Kidney epithelial cell (primary cell): ENCODE measurements around the gene UBXN10. TPM values are rescaled to one million over a fixed set of nuclear protein-coding genes. Genes with fewer than 3 reads are reported as not detected.

Source experiments
- DNase-seq: peaks from one replicate; pipeline ENCODE4 v3.0.0-alpha.2; 2010; ENCODE audit warnings: low read depth
- H3K27me3 ChIP-seq: 2 replicates; pipeline ENCODE4 v1.6.0; 2011; ENCODE audit warnings: low read length; ENCODE audit not compliant: control insufficient read depth, insufficient read depth
- H3K36me3 ChIP-seq: 2 replicates; pipeline ENCODE4 v1.5.1; 2011; ENCODE audit warnings: low read length; ENCODE audit not compliant: control insufficient read depth, insufficient read depth
- H3K4me3 ChIP-seq: 2 replicates; pipeline ENCODE4 v1.5.1; 2011; ENCODE audit warnings: low read depth, mild to moderate bottlenecking, control low read depth, low read length
- total RNA-seq: library from RNA; depleted of rRNA; stranded (reverse); fragments of >200 nt; gene quantifications from 2 replicates; pipeline ENCODE4 v1.2.3, GENCODE V29; 2015
- TF ChIP-seq, protein P1 (sequence below): IDR thresholded peaks from 2 replicates; pipeline ENCODE4 v1.5.1; 2011; ENCODE audit warnings: mild to moderate bottlenecking, moderate library complexity, low read length, control low read depth, inconsistent platforms; ENCODE audit not compliant: insufficient read depth, poor library complexity, severe bottlenecking

UBXN10 gene
- total RNA-seq, 1 donor from 2014 or later, result 1.6 TPM

DNA sequence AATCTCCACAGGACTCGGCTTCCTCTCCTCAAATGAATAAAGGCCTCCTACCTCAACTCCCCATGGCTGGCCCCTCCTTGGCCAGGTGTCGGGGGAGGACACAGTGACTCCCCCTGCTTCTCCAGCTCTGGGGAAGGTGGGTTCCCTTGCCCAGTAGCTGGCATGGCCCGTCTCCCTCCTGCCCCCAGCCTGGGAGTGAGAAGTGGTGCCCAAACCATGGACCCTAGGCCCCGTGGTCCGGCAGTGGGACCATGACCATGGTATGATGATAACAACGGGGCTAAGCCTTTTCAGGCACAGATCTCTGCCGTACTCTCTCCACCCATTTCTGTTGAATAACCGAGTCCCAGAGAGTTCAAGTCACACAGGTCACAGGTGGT lies 35.6 kb upstream of the UBXN10 start:
- TF ChIP-seq, protein P1, sequence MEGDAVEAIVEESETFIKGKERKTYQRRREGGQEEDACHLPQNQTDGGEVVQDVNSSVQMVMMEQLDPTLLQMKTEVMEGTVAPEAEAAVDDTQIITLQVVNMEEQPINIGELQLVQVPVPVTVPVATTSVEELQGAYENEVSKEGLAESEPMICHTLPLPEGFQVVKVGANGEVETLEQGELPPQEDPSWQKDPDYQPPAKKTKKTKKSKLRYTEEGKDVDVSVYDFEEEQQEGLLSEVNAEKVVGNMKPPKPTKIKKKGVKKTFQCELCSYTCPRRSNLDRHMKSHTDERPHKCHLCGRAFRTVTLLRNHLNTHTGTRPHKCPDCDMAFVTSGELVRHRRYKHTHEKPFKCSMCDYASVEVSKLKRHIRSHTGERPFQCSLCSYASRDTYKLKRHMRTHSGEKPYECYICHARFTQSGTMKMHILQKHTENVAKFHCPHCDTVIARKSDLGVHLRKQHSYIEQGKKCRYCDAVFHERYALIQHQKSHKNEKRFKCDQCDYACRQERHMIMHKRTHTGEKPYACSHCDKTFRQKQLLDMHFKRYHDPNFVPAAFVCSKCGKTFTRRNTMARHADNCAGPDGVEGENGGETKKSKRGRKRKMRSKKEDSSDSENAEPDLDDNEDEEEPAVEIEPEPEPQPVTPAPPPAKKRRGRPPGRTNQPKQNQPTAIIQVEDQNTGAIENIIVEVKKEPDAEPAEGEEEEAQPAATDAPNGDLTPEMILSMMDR, result no peak
- H3K36me3 ChIP-seq, result no peaks in the 10 kb centered on the region
- no peak for DNase-seq
- H3K4me3 ChIP-seq, result no peak overlapping the region
- H3K27me3 ChIP-seq, result no peaks in the 10 kb centered on the region

DNA sequence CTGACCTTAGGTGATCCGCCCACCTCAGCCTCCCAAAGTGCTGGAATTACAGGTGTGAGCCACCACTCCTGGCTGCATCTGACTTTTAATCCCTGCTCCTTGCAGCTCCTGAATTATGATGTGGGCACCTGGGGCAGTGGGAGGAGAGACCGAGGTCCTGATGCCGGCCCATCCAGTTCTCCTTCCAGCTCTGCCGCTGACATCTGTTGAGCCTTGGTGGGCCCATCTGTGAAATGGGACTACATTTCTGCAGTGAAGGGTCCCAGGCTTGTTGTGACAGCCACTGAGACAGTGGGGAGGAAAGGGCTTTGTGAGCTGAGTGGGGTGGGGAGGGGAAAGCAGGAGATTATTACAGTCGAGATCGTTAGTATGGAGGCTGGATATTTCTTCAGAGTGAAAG lies 34.9 kb upstream of the UBXN10 start:
- Histone ChIP-seq H3K36me3 (no peaks in the 10 kb centered on the region), H3K27me3 (no peaks in the 10 kb centered on the region), H3K4me3 (no peak overlapping the region)
- TF ChIP-seq, protein P1, result no peak
- DNase-seq, result no peak

DNA sequence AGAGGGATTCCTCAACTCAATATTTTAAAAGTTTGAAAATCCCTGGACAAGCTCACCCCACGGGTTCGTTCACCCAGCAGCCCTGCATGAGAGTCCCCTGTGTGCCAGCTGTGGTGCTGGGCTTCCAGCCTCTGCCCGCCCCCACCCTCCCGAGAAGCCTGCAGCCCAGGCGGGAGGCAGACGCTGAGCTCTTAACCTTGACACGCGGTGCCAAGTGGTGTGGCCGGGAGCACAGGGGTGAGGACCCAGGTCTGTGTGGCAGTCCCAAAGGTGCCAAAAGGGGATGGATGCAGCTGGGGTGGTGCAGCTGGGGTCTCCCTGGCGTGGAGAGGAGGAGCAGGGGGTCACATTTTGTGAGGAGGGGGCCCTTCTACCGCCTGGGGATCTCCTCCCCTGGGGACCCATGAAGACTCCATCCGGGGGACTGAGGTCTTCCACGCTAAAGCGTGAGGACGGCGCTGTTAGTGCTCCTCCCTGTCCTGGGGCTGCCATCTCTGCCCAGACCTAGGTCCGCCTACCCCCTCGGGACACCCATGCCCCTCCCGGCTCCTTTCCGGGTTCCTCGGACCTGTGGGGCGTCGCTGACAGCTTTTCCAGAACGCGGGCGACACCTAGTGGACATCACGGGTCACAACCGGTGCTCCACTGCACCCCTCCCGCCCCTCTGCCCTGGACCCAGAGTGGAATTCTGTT lies 33.8 kb upstream of the UBXN10 start:
- peak; percentile 21 for DNase-seq
- TF ChIP-seq, protein P1, result peak; percentile 87
- Histone ChIP-seq H3K36me3 (no peaks in the 10 kb centered on the region), H3K27me3 (no peaks in the 10 kb centered on the region), H3K4me3 (peak overlapping the region; percentile 26)

DNA sequence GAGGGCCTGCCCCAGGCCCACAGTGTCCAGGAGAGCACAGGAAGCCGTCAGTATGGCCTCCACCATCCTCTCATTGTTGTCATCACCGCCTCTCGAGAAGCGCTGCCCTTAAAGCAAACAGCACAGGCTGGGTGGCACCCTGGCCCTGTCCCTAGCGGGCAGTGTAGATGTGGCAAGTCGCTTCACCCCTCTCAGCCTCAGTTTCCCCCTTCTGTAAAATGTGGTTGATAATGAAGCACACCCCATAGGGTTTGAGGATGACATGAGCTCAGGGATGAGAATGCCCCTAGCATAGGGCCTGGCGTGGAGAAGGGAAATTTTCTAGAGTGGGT lies 33.3 kb upstream of the UBXN10 start:
- DNase-seq, result no peak

DNA sequence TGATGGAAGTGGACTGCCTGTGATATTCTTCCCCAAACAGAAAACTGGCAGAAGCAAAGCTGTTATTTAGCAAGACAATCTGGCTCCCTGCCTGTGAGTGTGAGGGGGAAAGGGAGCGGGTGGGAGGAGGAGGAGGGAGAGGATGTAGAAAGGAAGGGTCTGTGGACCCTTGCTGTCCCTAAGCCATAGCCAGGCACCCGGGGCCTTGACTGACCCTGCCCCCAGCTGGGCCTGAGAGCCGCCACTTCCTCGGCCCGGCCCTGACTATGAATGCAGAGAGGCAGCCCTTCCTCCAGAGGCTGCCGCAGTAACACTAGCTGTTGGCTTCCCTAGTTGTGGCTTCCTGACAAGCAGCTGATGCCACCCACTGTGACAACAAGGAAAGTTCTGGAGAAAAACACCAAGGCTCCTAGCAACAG lies 32.9 kb upstream of the UBXN10 start:
- no peak for DNase-seq
- H3K4me3 ChIP-seq, result no peak overlapping the region
- TF ChIP-seq, protein P1, result no peak
- H3K36me3 ChIP-seq, result no peaks in the 10 kb centered on the region
- no peaks in the 10 kb centered on the region for H3K27me3 ChIP-seq

More for the DNA sequence above, 33.3 kb upstream of the UBXN10 start:
- Histone ChIP-seq H3K27me3 (no peaks in the 10 kb centered on the region), H3K4me3 (no peak overlapping the region), H3K36me3 (no peaks in the 10 kb centered on the region)
- TF ChIP-seq, protein P1, result no peak

DNA sequence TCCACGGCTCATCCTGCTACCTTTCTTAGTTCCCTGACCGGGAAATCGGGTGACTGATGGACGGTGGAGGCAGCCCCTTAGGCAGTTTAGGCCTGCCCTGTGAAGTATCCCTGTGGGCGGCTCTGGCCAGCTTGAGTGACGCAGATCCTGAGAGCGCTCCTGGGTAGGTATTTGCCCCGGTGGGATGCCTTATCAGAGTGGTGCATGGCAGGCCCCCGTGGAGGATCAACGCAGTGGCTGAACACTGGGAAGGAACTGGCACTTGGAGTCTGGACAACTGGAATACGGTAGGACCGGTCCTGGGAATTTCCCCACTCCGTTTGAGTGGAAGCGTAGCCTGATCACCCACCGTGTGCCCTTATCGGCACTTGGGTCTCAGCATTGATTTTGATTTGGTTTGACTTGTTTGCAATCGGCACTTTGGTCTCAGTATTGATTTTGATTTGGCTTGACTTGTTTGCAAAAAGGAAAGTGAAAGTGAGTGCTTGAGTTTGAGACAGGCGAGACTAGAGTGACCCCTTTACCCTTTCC lies 31.5 kb upstream of the UBXN10 start:
- TF ChIP-seq, protein P1, result no peak
- Histone ChIP-seq H3K36me3 (no peaks in the 10 kb centered on the region), H3K4me3 (no peak overlapping the region), H3K27me3 (no peaks in the 10 kb centered on the region)
- DNase-seq, result no peak
